Gastroesophageal sphincter (tissue), 4 donors: ENCODE data around the gene TKT. TPM values are rescaled to one million over a fixed set of nuclear protein-coding genes. Genes with fewer than 3 reads are reported as not detected.

ENCODE experiments used
- ATAC-seq: fragments of 150-250 bp; one replicate; pipeline ENCODE4 v1.9.1; 2016; ENCODE audit warnings: mild to moderate bottlenecking, moderate library complexity
- H3K27ac ChIP-seq, 4 donors: fragments of 200-600 bp; sonication (generic) in 3 of 4; 1 replicate in 3 of 4; 2 replicates in 1 of 4; pipeline ENCODE4 v1.5.1; 2016 to 2019
- H3K27me3 ChIP-seq: fragments of 200-600 bp; sonication (generic); one replicate; pipeline ENCODE4 v1.5.1; 2019
- H3K36me3 ChIP-seq, 2 donors: fragments of 200-600 bp; sonication (generic); one replicate each; pipeline ENCODE4 v1.5.1; 2019; ENCODE audit warnings: control low read depth in 1 of 2
- H3K4me1 ChIP-seq, 3 donors: fragments of 200-600 bp; sonication (generic); 1 replicate in 2 of 3; 2 replicates in 1 of 3; pipeline ENCODE4 v1.5.1; 2016 to 2019; ENCODE audit warnings: control low read depth in 2 of 3
- H3K4me3 ChIP-seq, 2 donors: fragments of 200-600 bp; sonication (generic); one replicate each; pipeline ENCODE4 v1.5.1; 2019; ENCODE audit warnings: mild to moderate bottlenecking in 1 of 2, moderate library complexity in 1 of 2
- H3K9me3 ChIP-seq, 3 donors: fragments of 200-600 bp; sonication (generic); one replicate each; pipeline ENCODE4 v1.5.1; 2017 to 2019; ENCODE audit warnings: control low read depth in 2 of 3
- CTCF ChIP-seq, 4 experiments: fragments of 200-600 bp in 2 of 4; fragments of 450-650 bp in 2 of 4; sonication (generic) in 1 of 4; IDR thresholded peaks; one replicate each; pipeline ENCODE4 v1.5.1; 2017 to 2019; ENCODE audit warnings: antibody characterized with exemption in 4 of 4, mild to moderate bottlenecking in 2 of 4, moderate library complexity in 2 of 4
- EP300 ChIP-seq: sonication (generic); formaldehyde crosslinking; IDR thresholded peaks from one replicate; pipeline ENCODE4 v1.6.1; 2017; ENCODE audit warnings: antibody characterized with exemption, mild to moderate bottlenecking
- POLR2A ChIP-seq, 2 donors: fragments of 450-650 bp; IDR thresholded peaks; one replicate each; pipeline ENCODE4 v1.6.1; 2017; ENCODE audit warnings: antibody characterized with exemption in 2 of 2, mild to moderate bottlenecking in 2 of 2, moderate library complexity in 1 of 2
- POLR2AphosphoS5 ChIP-seq: sonication (generic); formaldehyde crosslinking; IDR thresholded peaks from one replicate; pipeline ENCODE4 v1.6.1; 2017; ENCODE audit warnings: antibody characterized with exemption
- WGBS, 2 donors: methylation state at CpG; one replicate each; pipeline ENCODE4 v1.1.5; 2018; ENCODE audit warnings: low coverage in 1 of 2; 5-methylcytosine and 5-hydroxymethylcytosine counted together
- total RNA-seq, 4 donors: library from RNA; depleted of rRNA; stranded (reverse); fragments of >200 nt; gene quantifications; one replicate each; pipeline ENCODE4 v1.1.0, GENCODE V29; 2016

TKT gene
- total RNA-seq, 4 donors from 2014 or later: 218 to 386 (median 278) TPM

GRCh38 chr3:53189276-53189675 lies 66.5 kb downstream of the TKT start:
- peaks cover 0 to 14% (median 11%) of the 10 kb centered on the region in 3 donors for H3K4me1 ChIP-seq
- no peak overlapping the region for H3K27ac ChIP-seq
- TF ChIP-seq EP300: no peak
- TF ChIP-seq POLR2A (IDR thresholded peaks at IDR 0.05): no peak
- no peak for TF ChIP-seq CTCF (IDR thresholded peaks at IDR 0.05)
- TF ChIP-seq POLR2AphosphoS5: no peak
- H3K36me3 ChIP-seq: peaks cover 0 to 82% of the 10 kb centered on the region in 2 donors
- 50% methylated on average over 1 of the region's 3 CpGs; no CpG with 5 or more reads in 1 of the 2 donors for WGBS, 2 donors
- ATAC-seq: no peak
- H3K9me3 ChIP-seq: no peaks in the 10 kb centered on the region
- H3K4me3 ChIP-seq: no peak overlapping the region
- no peaks in the 10 kb centered on the region for H3K27me3 ChIP-seq

DNA sequence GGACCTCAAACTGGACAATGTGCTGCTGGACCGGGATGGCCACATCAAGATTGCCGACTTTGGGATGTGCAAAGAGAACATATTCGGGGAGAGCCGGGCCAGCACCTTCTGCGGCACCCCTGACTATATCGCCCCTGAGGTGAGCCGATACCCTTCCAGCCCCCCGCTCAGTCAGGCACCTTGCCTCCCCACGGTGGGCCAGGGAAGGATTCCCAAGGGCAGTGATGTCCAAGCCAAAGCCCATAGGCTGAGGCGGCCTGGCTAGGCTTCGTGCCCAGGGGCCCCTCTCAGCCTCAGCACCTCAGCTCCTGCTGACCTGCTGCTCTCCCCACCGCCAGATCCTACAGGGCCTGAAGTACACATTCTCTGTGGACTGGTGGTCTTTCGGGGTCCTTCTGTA lies 67.1 kb downstream of the TKT start:
- WGBS, 2 donors: 100% methylated on average over 3 of the region's 13 CpGs; no CpG with 5 or more reads in 1 of the 2 donors
- Histone ChIP-seq H3K27me3 (no peaks in the 10 kb centered on the region), H3K9me3 (no peaks in the 10 kb centered on the region), H3K27ac (no peak overlapping the region), H3K4me1 (peaks cover 0 to 8% (median 6%) of the 10 kb centered on the region in 3 donors), H3K36me3 (peaks cover 0 to 88% of the 10 kb centered on the region in 2 donors), H3K4me3 (no peak overlapping the region)
- ATAC-seq: no peak
- TF ChIP-seq EP300: no peak
- no peak for TF ChIP-seq POLR2AphosphoS5
- TF ChIP-seq POLR2A (IDR thresholded peaks at IDR 0.05): no peak
- no peak for TF ChIP-seq CTCF (IDR thresholded peaks at IDR 0.05)

GRCh38 chr3:53188136-53188685 lies 67.6 kb downstream of the TKT start:
- Histone ChIP-seq H3K27ac (no peak overlapping the region), H3K4me3 (no peak overlapping the region), H3K36me3 (peaks cover 0 to 93% of the 10 kb centered on the region in 2 donors), H3K4me1 (peaks cover 0 to 3% (median 1%) of the 10 kb centered on the region in 3 donors), H3K9me3 (no peaks in the 10 kb centered on the region), H3K27me3 (no peaks in the 10 kb centered on the region)
- WGBS, 2 donors: 86 to 89% methylated on average over 4 to 5 of the region's 5 CpGs
- ATAC-seq: no peak
- no peak for TF ChIP-seq POLR2AphosphoS5
- no peak for TF ChIP-seq EP300
- TF ChIP-seq POLR2A (IDR thresholded peaks at IDR 0.05): no peak
- TF ChIP-seq CTCF (IDR thresholded peaks at IDR 0.05): no peak

GRCh38 chr3:53187430-53187829 lies 68.4 kb downstream of the TKT start:
- 69 to 92% methylated on average over 4 of the region's 4 CpGs for WGBS, 2 donors
- Histone ChIP-seq H3K36me3 (peaks cover 0 to 96% of the 10 kb centered on the region in 2 donors), H3K9me3 (no peaks in the 10 kb centered on the region), H3K27ac (no peak overlapping the region), H3K4me1 (no peaks in the 10 kb centered on the region), H3K27me3 (no peaks in the 10 kb centered on the region), H3K4me3 (no peak overlapping the region)
- TF ChIP-seq CTCF (IDR thresholded peaks at IDR 0.05): no peak
- no peak for TF ChIP-seq POLR2A (IDR thresholded peaks at IDR 0.05)
- no peak for TF ChIP-seq POLR2AphosphoS5
- TF ChIP-seq EP300: no peak
- ATAC-seq: no peak

DNA sequence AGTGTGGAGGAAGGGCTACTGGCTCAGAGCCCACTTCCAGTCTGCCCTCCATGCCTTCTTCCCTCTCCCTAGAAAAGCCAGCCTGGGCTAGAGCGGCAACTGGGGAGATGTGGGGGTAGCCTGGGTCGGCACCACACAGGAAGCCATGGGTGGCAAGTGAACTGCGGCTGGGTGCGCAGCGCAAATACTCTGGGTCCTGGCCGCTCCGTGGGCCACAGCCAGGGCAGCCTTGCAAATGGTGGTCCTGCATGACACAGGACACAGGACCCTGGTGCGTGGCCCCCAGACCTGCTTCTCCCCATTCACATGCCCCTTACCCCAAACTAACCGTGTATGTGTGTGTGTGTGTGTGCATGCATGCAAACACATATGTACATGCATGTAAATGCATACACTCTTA lies 69.1 kb downstream of the TKT start:
- WGBS, 2 donors: no CpG with 5 or more reads among the region's 9 CpGs
- no peak for ATAC-seq
- Histone ChIP-seq H3K4me3 (no peak overlapping the region), H3K9me3 (no peaks in the 10 kb centered on the region), H3K27me3 (no peaks in the 10 kb centered on the region), H3K27ac (no peak overlapping the region), H3K36me3 (peaks cover 0 to 97% of the 10 kb centered on the region in 2 donors), H3K4me1 (no peaks in the 10 kb centered on the region)
- TF ChIP-seq CTCF (IDR thresholded peaks at IDR 0.05) (no peak), EP300 (no peak), POLR2AphosphoS5 (no peak), POLR2A (IDR thresholded peaks at IDR 0.05) (no peak)
